Measurements from ENCODE around the gene INTS1.

- TF ChIP-seq CTCF (conservative IDR thresholded peaks at IDR 0.05) (no peak), ZFX (IDR thresholded peaks at IDR 0.05) (no peak)
Measured at GRCh38 chr7:1460821-1461645, 43.2 kb downstream of the INTS1 start.

Measured in C4-2B (cell line).